ENCODE data around the gene PLA2G2D. TPM values are rescaled to one million over a fixed set of nuclear protein-coding genes. Genes with fewer than 3 reads are reported as not detected.

Gene PLA2G2D
- total and polyA plus RNA-seq, 9 of the 15 experiments (the other 6 are each of a cell fraction or from before 2014, with no cell fraction given), result not detected

DNA sequence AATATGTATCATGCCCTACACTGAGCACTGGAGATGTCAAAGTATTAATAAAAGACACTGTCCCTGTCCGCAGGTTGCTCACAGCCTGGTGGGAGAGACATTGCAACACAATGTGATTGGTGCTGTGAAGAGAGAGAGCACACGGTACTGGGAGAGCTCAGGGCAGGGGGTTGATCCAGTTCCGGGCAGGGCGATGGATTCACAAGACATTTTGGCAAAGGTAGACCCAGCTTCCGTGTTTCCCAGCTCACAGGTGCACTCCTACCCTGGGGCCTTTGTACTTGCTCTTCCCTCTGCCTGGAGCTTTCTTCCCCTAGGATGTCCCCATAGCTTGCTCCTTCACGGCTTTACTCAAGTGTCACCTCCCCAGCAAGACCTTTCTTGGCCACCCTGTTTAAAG, 47.9 kb downstream of the PLA2G2D start:
- ATAC-seq (no peak), DNase-seq (ENCODE audit: extremely low read depth in 1 of 4, low spot score in 3 of 4) (no peak), FAIRE-seq (no peak)
- POLR2A ChIA-PET, result interaction anchor here (0.8 kb wide), 1 partner anchor 107 kb away, joined by 5 read pairs; no protein-coding TSS in a partner anchor
- no peaks in the 10 kb centered on the region for H3K9me3 ChIP-seq (replicated peaks; ENCODE audit: control insufficient read depth, insufficient read depth, low read depth, low read length)
- H3K27ac ChIP-seq (ENCODE audit: extremely low read depth, low read depth, low read length), result no peak overlapping the region
- no peaks in the 10 kb centered on the region for H3K4me1 ChIP-seq (replicated peaks in 1 of 2; ENCODE audit: control insufficient read depth in 2 of 2, insufficient read depth in 2 of 2, low read length in 2 of 2)
- H2AFZ ChIP-seq (ENCODE audit: low read depth, low read length), result no peak overlapping the region
- H4K20me1 ChIP-seq (replicated peaks; ENCODE audit: control insufficient read depth, insufficient read depth, low read length), result no peaks in the 10 kb centered on the region
- TF ChIP-seq HLTF (IDR thresholded peaks at IDR 0.05) (no peak), SMAD2 (IDR thresholded peaks at IDR 0.05; ENCODE audit: low read depth, low read length) (no peak), ARID2 (IDR thresholded peaks at IDR 0.05) (no peak), PTTG1 (tag; IDR thresholded peaks at IDR 0.05; ENCODE audit: low read depth) (no peak), ZNF436 (CRISPR knock-in tag; IDR thresholded peaks at IDR 0.05) (no peak), U2AF1 (optimal IDR thresholded peaks at IDR 0.05; ENCODE audit: low read depth, low read length) (no peak), ETS2 (tag; IDR thresholded peaks at IDR 0.05; ENCODE audit: borderline replicate concordance, poor library complexity, severe bottlenecking) (no peak), TRIM28 (IDR thresholded peaks at IDR 0.05) (no peak), ZFX (CRISPR knock-in tag; IDR thresholded peaks at IDR 0.05) (no peak), ZNF24 (IDR thresholded peaks at IDR 0.05) (no peak)
- TF ChIP-seq, protein P1, sequence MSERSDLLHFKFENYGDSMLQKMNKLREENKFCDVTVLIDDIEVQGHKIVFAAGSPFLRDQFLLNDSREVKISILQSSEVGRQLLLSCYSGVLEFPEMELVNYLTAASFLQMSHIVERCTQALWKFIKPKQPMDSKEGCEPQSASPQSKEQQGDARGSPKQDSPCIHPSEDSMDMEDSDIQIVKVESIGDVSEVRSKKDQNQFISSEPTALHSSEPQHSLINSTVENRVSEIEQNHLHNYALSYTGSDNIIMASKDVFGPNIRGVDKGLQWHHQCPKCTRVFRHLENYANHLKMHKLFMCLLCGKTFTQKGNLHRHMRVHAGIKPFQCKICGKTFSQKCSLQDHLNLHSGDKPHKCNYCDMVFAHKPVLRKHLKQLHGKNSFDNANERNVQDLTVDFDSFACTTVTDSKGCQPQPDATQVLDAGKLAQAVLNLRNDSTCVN (CRISPR knock-in tag; IDR thresholded peaks at IDR 0.05), result no peak
- TF ChIP-seq, protein P2, sequence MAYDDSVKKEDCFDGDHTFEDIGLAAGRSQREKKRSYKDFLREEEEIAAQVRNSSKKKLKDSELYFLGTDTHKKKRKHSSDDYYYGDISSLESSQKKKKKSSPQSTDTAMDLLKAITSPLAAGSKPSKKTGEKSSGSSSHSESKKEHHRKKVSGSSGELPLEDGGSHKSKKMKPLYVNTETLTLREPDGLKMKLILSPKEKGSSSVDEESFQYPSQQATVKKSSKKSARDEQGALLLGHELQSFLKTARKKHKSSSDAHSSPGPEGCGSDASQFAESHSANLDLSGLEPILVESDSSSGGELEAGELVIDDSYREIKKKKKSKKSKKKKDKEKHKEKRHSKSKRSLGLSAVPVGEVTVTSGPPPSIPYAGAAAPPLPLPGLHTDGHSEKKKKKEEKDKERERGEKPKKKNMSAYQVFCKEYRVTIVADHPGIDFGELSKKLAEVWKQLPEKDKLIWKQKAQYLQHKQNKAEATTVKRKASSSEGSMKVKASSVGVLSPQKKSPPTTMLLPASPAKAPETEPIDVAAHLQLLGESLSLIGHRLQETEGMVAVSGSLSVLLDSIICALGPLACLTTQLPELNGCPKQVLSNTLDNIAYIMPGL (CRISPR knock-in tag; IDR thresholded peaks at IDR 0.05), result no peak
- TF ChIP-seq, protein P3, sequence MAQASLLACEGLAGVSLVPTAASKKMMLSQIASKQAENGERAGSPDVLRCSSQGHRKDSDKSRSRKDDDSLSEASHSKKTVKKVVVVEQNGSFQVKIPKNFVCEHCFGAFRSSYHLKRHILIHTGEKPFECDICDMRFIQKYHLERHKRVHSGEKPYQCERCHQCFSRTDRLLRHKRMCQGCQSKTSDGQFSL (CRISPR knock-in tag; IDR thresholded peaks at IDR 0.05), result no peak
- TF ChIP-seq, protein P3 (tag; IDR thresholded peaks at IDR 0.05), result no peak
- TF ChIP-seq, protein P4, sequence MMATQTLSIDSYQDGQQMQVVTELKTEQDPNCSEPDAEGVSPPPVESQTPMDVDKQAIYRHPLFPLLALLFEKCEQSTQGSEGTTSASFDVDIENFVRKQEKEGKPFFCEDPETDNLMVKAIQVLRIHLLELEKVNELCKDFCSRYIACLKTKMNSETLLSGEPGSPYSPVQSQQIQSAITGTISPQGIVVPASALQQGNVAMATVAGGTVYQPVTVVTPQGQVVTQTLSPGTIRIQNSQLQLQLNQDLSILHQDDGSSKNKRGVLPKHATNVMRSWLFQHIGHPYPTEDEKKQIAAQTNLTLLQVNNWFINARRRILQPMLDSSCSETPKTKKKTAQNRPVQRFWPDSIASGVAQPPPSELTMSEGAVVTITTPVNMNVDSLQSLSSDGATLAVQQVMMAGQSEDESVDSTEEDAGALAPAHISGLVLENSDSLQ (IDR thresholded peaks at IDR 0.05), result no peak
- TF ChIP-seq, protein P5, sequence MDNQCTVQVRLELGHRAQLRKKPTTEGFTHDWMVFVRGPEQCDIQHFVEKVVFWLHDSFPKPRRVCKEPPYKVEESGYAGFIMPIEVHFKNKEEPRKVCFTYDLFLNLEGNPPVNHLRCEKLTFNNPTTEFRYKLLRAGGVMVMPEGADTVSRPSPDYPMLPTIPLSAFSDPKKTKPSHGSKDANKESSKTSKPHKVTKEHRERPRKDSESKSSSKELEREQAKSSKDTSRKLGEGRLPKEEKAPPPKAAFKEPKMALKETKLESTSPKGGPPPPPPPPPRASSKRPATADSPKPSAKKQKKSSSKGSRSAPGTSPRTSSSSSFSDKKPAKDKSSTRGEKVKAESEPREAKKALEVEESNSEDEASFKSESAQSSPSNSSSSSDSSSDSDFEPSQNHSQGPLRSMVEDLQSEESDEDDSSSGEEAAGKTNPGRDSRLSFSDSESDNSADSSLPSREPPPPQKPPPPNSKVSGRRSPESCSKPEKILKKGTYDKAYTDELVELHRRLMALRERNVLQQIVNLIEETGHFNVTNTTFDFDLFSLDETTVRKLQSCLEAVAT (IDR thresholded peaks at IDR 0.05), result no peak
- CTCF ChIA-PET (ENCODE audit: low intra/inter-chr PET ratio), result no interaction called here
- no peaks in the 10 kb centered on the region for H3K36me3 ChIP-seq (ENCODE audit: control insufficient read depth, insufficient read depth, low read length)
- no peak overlapping the region for H3K4me3 ChIP-seq
- H3K9me1 ChIP-seq (ENCODE audit: control insufficient read depth, insufficient read depth, low read length), result no peaks in the 10 kb centered on the region
- in situ Hi-C loops (cut with MboI), result no loop called here
- no TSS peak for BruUV-seq (replicated peaks)
- 1% methylated on average over 6 of the region's 6 CpGs for WGBS (ENCODE audit: insufficient coverage, low coverage, missing lambda C conversion rate)
- no peak overlapping the region for H3K9ac ChIP-seq (ENCODE audit: insufficient read depth in 1 of 2, low read depth in 2 of 2, low read length in 2 of 2)
- no peaks in the 10 kb centered on the region for H3K79me2 ChIP-seq (ENCODE audit: control insufficient read depth, insufficient read depth, low read length)
- H3K27me3 ChIP-seq (ENCODE audit: control insufficient read depth in 2 of 2, insufficient read depth in 2 of 2, low read length in 2 of 2), result peaks cover 36 to 65% of the 10 kb centered on the region in 2 experiments
- H3K4me2 ChIP-seq (ENCODE audit: insufficient read depth, low read length), result no peak overlapping the region
- intact Hi-C loops (cut with micrococcal nuclease), result no loop called here
